GM19043 (cell line): ENCODE data around the gene HMGB2.

Experiments used
- ATAC-seq: cut with Tn5 transposase; IDR thresholded peaks from one replicate; pipeline ENCODE4 v1.9.1; 2021; ENCODE audit warnings: low read depth; ENCODE audit not compliant: unreplicated experiment

HMGB2 gene

DNA sequence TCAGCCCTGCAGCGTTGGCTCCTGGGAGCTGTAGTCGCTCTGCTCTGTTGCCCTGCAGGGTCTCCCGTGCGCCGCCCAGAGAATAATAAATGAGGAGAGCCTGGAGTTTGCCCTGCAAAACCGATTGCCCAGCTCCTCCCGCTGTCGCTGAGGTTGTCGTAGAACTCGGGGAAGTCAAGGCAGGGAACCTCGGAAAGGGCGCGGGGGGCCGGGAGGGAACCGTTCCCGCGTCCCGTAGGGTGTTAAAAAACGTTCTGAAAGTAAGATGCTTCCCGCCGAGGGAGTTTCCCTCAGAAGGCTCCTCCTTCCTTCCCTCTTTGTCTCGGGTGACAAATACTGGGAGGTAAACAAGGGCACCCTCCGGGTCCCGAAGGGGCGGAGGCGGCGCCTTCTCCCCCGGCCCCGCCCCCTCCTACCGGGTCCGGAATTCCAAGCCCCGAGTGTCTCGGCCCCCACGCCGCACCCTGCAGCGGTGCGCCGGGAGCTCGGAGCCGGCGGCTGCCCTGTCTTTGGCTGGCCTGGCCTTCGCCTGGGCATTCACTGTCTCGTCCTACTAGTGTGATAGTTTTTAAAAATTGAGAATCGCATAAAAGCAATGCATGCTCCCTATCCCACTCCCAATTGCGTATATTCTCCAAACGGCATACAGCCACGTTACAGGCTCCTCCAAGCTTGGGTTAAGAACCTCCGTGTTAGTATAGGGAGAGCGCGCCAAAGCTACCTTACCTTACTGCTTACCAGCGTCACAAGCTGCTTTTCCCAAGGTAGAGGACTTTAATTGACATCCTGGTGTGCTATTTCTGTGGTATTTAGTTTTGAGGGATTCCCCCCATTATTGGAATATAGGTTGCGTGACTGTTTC lies 964 bp upstream of the HMGB2 start:
- ATAC-seq = peak; percentile 30

DNA sequence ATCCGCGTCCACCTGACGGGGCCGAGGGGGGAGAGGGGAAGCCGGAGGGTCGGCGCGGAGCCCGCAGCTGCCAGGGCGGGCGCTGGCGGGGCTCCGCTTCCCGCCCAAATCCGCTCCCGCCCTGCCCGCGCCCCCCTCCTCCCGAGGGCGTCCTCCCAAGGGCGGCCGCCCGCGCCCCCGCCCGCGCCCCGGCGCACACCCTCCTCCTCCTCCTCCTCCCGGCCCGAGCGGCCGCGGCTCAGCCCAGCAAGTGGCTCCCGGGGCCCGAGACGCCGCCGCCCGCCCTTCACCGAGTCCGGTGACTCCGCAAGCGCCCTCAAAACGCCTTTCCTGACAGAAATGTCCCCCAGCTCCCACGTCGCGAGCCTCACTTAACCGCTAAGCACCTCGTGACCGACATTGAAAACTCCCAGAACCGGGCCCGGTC lies 487 bp downstream of the HMGB2 start:
- ATAC-seq = no peak

DNA sequence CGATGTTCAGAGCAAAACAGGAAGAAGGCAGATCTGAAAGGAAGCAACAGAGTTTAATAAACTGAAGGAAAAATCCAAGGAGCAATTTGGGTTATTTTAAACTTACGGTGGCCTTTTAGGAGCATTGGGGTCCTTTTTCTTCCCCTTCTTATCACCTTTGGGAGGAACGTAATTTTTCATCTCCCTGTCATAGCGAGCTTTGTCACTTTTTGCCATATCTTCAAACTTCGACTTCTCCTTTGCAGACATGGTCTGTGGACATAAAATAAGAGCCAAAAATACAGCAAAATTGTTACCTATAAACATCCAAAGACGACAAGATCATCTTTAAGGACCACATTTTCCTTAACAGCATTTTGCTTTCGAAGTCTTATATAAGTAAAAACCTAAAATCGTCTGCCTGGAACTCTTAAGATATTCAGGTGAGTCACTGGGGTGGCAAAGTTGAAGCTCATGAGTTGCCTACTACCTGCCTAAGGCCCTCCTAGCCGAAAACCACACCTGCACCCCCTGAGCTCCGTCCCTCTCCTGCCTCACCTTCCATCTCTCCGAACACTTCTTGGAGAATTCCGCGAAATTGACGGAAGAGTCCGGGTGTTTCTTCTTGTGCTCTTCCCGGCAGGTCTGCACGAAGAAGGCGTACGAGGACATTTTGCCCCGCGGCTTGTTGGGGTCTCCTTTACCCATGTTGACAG lies 1.0 kb downstream of the HMGB2 start:
- ATAC-seq = no peak

DNA sequence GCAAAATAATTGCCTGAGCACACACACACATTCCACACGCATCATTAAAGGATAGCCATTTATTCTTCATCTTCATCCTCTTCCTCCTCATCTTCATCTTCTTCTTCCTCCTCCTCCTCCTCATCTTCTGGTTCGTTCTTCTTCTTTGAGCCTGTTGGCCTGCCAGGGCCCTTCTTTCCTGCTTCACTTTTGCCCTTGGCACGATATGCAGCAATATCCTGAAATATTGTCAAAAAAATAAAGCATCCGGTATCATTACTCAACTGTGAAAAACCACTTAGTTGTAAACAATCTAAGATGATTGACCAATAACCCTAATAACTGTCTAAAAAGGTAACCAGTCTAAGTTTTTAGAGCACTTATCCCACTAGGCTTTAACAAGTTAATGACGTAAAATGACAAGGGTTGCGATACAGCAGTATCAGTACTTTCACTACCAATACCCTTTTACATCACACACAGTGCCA lies 2.1 kb downstream of the HMGB2 start:
- no peak for ATAC-seq

DNA sequence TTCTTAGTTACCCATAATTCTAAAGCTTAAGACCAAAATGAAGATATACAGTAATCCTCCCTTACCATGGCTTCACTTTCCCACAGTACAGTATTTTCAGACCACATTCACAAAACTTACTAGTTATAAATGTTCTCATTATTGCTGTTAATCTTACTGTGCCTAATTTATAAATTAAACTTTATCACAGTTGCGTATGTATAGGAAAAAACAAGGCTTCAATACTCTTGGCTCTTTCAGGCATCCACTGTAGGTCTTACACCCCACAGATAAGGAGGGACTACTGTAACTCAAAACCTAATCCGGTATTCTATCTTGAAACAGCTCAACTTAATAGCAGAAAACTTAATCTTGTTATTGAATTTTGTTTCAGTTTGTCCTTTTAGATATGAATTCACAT lies 3.6 kb downstream of the HMGB2 start:
- ATAC-seq = no peak

DNA sequence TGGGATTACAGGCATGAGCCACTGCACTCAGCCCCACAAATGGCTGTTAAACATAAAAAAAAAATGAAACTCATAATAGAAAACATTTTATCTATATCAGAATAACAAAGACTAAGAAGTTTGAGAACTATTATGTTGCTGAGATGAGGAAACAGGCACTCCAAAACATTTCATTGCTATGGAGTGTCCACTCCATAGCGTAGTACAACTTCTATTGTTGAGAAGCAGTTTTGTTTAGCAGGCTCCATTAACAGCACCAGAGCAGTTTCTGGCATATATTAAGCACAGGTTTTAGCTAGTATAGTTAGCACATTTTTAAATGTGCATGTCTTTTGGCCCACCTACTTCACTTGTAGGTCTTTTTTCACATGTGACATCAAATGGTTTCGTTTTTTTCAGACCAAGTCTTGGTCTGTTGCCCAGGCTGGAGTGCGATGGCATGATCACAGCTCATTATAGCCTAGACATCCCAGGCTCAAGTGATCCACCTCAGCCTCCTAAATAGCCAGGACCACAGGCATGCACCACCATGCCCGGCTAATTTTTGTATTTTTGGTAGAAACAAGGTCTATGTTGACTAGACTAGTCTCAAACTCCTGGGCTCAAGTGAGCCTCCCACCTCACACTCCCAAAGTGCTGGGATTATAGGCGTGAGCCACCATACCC lies 5.8 kb downstream of the HMGB2 start:
- ATAC-seq = no peak

DNA sequence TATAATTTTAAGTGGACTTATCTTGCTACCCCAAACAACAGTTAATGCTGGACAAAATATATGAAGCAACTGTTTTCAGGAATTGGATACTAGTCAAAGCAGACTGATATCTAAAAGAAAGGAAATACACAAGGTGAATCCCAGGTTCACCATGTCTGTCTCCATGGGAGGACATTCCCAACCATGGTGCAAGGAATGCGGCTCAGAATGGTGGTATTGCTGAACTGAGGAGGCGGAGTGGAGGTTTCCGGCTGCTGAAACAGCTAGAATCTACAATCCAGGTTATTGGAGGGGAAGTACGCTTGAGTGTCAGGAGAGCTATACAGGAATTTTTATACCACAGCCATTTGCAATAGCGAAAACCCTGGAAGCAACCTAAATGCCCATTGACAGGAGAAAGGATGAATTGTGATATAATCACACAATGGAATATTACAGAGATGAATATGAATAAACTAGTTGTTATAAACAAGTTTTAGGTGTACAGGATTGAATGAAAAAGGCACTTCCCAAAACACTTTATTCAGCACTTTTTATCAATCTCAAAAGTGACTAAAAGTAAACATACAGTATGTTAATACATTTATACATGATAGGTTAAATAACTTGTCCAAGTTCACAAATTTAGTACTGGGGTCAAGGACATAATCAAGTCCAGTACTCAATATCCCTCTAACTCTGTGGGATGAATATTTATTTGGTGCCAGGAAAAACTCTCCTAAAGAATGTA lies 9.0 kb downstream of the HMGB2 start:
- ATAC-seq = no peak

DNA sequence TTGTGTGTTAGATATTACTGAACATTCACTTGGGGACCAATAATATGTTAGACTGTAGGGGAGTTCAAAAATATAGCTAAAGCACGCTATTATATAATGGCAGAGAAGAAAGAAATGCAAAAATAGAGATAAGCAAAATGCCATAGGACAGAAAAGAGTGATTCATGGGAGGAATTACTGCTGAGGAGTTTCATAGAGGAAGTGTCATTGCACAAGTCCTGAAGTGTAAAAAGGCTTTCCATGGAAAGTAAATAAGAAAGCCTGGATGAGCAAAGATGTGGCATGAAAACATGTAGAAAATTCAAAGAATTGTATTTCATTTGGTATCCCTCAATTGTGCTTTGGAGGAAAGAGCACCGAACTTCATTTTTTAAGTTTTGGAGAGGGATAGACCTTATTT lies 14.5 kb downstream of the HMGB2 start:
- no peak for ATAC-seq

DNA sequence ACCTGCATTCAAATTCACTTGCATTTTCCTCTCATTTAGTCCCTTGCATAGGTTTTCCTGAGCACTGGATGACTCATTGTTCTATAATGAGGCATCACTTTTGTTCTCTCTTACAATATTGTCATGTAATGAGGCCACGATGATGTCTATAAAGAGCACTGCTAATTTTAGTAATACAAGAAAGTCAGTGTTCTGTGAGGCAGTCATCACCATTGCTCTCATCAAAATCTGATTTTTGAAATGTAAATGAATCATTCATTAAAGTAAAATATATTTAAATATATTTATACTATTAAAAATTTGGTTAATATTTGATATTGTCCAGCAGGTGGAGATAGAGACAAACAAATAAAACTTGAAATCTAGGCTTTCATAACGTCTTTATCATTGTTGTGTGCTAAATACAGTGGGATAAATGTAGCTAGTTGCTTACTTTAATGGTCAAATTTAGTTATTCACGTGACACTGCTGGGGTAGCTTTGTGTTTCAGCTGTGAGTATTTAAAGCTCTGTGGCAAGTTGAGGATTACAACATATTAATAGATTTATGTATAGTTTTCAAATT lies 15.4 kb downstream of the HMGB2 start:
- no peak for ATAC-seq

DNA sequence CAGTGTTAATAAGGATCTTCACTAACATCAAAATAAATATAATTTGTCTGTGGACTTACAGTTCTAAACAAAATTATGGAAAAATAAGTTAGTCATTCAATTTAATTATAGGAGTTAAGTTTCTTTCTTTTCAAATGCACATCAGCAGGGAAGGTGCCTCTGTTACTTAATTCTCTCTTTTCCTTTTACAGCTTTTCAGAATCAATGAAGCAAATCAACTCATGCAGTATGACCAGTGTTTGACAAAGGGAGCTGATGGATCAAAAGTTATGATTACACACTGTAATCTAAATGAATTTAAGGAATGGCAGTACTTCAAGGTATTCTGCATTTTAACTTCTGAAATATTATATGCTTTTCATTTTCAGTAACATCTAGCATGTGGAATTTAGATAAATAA lies 15.9 kb downstream of the HMGB2 start:
- ATAC-seq = no peak

DNA sequence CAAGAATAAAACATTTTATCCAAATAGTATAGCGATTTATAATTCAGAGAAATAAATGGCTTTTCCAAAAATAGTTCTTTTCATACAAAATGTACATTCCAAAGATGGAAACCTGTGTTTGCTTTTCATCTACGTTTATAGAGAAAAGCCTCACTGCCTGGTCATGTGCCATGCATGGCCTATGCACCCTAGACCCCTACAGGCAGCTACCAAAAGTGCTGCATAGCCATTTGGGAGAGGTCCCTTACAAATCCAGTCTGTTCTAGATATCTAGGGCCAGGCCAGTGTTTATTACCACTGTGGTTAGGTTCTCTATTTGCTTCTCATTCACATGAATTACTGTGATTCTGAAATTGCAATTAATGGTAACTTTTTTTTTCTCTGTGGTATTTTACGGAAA lies 17.2 kb downstream of the HMGB2 start:
- peak; percentile 42 for ATAC-seq

DNA sequence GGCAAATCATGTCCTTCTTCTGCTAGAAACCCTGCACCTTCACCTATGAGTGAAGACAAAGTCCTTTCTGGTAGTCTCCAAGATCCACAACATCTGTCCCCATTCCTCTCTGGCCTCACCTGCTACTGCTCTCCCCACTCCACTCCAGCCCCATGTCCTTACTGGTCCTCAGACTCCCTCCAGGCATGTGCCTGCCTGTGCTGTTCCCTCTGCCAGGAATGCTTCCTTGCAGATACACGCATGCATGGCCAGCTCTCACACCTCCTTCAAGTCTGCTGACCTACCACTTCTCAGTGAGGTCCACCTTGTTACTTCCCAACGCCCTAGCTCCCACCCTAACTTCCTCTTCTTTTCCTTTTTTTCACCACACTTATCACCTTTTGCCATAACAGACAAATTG lies 18.1 kb downstream of the HMGB2 start:
- no peak for ATAC-seq

DNA sequence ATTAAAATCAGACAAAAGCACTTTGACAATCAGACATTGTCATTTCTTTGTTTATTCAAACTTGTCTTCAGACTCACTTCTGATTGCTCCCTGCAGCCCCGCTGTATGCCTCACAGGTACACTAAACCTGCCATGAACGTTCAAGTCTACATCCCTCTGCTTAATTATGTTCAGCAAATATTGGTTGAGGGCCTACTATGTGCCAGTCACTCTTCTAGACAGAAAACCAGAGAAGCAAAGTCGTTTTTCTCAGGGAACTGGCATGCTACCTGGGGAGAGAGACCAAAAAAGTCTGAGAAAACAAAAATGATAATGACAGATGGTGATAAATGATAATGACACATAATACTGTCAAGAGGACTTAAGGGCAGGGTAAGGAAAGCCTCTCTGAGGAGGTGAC lies 19.4 kb downstream of the HMGB2 start:
- no peak for ATAC-seq

DNA sequence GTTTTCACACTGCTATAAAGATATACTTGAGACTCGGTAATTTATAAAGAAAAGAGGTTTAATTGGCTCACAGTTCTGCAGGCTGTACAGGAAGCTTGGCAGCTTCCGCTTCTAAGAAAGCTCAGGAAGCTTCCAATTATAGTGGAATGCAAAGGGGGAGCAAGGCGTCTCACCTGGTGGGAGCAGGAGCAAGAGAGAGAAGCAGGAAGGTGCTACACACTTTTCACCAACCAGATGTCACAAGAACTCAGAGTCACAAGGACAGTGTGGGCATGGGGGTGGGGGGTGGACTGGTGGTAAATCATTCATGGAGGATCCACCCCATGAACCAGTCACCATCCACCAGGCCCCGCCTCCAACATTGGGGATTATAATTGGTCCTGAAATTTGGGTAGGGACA lies 22.8 kb downstream of the HMGB2 start:
- ATAC-seq = no peak

DNA sequence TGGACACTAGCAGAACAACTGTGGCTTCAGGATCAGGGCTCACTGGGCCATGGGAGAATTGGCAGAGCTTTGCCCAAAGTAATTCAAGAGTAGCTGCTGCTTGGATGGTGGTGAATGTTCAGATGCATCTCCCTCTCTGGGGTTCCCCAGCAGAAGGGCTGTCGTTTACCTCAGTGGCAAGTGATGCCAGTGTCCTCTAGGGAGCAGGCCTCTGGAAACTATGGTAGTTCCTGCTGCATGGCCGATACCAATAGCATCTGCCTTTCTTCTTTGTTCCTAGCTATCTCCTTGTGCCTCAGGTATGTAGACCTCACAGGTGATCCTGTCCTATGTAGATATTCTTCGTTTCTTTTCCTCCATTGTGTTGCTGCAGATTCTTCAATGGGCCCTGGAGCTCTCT lies 26.4 kb downstream of the HMGB2 start:
- ATAC-seq = no peak

DNA sequence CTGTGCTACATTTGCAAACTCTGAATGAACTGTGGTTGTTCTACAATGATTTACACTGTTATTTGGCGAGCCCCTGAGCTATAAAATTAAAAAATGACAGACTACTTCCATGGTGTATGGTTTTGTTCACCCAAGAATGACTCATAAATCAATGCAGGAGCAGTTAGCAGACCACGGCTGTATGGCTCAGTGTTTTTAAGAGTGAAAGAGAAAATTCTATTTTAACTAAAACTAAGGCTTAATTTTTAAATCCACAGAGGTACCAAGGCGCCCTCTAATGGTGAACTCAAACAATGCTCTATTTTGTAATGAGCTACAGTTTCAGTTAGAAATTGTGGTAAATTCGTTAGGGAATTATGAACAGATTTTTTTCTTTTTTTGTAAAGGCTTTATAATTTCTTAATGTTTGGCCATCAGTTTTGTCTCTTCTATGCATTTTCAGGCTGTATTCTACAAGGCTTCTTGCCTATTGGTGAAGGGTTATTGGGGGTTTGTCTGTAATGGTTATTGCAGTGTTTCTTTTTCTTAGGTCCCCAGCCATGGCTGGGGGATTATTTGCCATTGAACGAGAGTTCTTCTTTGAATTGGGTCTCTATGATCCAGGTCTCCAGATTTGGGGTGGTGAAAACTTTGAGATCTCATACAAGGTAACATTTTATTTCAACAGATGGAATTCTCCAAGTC lies 32.5 kb downstream of the HMGB2 start:
- peak; percentile 59 for ATAC-seq

DNA sequence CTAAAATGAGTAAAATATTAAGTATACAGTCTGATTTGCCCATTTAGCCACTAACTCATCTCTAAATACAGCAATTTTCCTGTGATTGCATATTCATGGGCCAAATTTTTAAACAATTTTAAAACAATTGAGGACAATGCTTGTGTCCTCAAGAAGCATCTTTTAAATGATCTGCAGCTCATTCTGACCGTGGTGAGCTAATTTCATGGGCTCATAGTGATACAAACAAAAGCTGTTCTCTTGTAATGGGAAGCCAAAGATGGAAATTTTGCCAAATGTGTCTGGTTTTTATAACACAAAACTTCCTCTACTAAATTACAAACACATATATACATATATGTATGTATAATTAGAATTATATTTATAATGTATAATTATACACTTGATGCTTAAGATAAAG lies 39.7 kb downstream of the HMGB2 start:
- ATAC-seq = no peak

DNA sequence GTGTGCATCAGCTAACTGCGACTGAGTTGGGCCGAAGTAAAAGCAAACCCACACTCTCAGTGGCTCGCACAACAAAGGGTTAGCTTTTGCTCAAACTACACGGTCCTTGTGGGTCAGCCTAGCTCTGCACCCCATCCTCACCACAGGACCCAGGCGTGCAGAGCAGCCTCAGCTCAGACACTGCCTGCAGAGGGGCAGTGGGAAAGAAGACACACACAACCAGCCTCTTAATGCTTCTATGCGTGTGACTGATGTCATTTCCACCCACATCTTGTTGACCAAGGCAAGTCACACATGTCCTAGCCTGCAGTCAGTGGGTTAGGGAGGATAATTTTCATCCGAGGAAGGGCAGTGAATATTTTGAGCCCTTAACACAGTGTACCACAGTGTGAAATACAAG lies 40.5 kb downstream of the HMGB2 start:
- ATAC-seq = no peak

DNA sequence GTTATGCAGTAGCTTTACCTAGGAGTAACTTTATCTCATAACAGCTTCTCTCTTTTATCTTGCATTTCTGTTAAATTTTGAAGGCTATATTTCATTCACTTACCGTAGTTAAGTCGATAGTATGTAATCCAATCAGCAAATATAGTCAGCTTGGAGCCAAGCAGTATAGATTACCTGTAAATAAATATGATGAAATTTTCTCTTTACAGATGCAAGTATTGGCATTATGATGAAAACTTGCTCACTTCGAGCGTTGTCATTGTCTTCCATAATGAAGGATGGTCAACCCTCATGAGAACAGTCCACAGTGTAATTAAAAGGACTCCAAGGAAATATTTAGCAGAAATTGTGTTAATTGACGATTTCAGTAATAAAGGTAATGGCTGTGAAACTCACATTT lies 42.3 kb downstream of the HMGB2 start:
- ATAC-seq = no peak

DNA sequence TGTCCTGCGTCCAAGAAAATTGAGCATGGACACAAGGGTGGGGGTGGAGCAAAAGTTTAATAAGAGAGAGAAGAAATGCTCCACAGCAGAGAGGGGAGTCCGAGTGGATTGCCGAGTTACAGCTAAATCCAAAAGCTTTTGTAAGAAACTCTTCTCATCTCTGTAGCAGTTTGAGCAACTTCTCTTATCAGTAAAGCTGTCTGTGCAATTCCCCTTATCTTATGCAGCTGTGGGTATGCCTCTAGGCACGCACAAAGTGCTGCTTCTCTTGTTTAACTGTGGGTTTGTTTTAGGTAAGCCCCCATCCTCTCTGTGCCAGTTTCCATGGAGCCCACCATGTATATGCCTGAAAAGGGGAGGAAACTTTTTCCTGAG lies 44.8 kb downstream of the HMGB2 start:
- no peak for ATAC-seq
